ENCODE measurements around the gene CIAO1.

DNA sequence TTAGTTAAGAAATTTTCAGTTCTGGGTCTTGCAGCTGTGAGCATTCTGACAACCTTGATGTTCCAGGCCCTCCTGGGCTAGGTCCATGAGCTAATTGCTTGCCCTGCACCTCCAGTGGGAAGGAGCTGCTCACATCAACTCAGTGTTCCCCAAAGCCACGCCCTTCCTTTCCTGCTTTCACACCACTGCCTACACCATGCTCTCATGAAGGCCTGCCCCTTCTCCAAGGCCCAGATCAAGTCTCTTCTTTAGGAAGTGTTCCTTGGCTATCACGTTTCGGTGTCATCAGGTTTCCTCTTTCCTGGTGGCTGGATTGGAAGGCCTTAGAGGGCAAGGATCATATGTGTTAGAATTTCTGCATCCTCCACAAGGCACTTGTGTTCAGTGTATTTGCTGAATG is 19.0 kb upstream of the CIAO1 start:
- TF ChIP-seq POLR2A (IDR thresholded peaks at IDR 0.05; ENCODE audit: low read depth, low read length) (no peak), POU2F2 (IDR thresholded peaks at IDR 0.05; ENCODE audit: low read depth, low read length) (no peak), POLR2AphosphoS5 (IDR thresholded peaks at IDR 0.05; ENCODE audit: low read depth, low read length) (no peak), PAX5 (IDR thresholded peaks at IDR 0.05; ENCODE audit: insufficient read depth, low read length, severe bottlenecking) (no peak), TAF1 (IDR thresholded peaks at IDR 0.05; ENCODE audit: low read depth, low read length) (no peak), SPI1 (IDR thresholded peaks at IDR 0.05; ENCODE audit: low read depth, low read length) (no peak)
